LNCAP (cell line): ENCODE data around the gene CCNE1.

Source experiments
- TF ChIP-seq, protein P1 (sequence below): fragments of 450-650 bp; IDR thresholded peaks from 2 replicates; pipeline ENCODE4 v1.5.1; 2017; ENCODE audit warnings: mild to moderate bottlenecking

CCNE1 gene

DNA sequence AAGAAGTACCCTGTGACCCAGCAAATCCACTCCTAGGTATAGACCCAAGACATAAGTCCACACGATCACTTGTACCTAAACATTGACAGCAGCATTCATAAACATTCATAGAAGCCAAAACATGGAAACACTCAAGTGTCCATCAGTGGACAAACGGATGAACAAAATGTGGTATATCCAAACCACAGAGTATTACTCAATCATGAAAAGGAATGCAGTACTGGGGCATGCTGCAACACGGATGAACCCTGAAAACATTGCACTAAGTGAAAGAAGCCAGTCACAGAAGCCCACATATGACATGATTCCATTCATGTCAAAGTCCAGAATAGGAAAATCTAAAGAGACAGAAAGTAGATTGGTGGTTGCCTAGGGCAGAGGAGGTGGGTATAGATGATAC, 22.8 kb upstream of the CCNE1 start:
- TF ChIP-seq, protein P1, sequence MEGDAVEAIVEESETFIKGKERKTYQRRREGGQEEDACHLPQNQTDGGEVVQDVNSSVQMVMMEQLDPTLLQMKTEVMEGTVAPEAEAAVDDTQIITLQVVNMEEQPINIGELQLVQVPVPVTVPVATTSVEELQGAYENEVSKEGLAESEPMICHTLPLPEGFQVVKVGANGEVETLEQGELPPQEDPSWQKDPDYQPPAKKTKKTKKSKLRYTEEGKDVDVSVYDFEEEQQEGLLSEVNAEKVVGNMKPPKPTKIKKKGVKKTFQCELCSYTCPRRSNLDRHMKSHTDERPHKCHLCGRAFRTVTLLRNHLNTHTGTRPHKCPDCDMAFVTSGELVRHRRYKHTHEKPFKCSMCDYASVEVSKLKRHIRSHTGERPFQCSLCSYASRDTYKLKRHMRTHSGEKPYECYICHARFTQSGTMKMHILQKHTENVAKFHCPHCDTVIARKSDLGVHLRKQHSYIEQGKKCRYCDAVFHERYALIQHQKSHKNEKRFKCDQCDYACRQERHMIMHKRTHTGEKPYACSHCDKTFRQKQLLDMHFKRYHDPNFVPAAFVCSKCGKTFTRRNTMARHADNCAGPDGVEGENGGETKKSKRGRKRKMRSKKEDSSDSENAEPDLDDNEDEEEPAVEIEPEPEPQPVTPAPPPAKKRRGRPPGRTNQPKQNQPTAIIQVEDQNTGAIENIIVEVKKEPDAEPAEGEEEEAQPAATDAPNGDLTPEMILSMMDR = no peak

DNA sequence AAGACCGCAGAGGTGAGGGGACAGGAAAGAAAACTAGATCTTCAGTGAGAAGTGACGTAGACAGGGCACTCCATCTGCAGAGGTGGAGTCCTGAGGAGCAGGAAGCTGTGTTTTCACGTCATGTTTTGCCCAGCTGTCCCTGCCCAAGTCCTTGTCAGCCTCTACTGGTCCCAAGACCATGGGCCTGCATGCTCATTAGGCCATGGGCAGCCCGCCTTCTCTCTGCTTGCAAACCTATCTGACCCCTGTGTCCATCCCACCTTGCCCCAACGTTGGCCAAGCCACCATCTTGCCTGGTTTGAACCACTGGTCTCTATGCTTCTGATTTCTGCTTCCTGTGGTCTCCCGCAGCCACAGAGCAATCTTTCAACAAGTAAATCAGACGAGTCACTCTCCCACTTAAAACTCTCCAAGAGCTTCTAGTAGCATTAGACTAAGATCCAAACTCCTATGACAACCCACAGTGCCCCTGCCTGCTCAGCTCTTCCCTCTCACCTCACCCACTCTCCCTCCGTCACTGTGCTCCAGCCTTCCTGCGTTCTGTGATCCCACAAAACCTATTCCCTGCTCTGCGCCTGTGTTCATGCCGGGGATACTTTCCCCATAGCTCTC, 18.6 kb upstream of the CCNE1 start:
- TF ChIP-seq, protein P1 = no peak

DNA sequence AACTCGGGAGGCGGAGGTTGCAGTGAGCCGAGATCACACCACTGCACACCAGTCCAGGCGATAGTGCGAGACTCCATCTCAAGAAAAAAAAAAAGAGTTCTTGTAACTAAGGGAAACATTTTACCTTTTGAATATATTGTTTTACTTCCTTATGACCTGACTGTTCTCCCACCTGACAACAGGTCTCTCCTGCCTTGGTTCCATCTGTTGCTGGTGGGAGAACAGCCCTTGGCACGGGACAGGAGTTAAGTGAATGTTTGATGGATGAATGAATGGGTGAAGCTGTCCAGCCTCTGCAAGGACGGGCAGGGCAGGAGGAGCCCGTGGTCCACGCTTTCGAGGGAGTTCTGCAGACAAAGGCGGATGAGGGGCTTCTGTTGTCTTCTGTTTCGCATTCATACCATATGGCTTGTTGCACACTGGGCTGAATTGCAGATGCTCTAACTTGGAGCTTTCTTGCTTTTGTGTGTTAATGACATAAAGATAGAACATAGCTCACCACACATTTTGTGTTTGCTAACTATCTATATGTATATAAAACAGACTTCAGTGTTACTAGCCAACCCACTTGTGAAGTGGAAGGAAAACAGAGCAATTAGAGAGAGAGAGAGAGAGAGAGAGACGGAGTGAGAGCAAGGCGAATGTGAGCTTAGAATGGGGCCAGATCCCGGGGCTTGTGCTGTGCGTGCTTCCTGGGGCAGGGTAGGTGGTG, 16.2 kb upstream of the CCNE1 start:
- TF ChIP-seq, protein P1 = no peak

DNA sequence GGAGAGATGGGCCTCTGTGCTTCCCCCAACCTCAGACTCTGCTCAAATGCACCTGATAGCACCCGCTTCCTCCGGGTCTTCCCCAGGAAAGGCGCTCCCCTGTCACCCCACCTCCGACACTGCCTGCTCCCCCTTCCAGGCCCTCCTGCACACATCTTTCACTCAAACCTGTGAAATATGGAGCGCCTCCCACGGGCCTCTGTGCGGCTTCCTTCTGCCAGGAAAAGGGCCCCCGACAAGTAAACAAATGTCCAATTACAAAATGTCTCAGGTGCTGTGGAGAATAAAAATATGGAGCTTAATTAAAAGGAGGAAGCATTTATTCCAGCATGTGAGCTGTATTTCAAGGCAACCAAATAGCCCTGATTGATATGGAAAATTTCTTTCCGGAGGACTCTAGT, 15.6 kb upstream of the CCNE1 start:
- TF ChIP-seq, protein P1 = no peak

DNA sequence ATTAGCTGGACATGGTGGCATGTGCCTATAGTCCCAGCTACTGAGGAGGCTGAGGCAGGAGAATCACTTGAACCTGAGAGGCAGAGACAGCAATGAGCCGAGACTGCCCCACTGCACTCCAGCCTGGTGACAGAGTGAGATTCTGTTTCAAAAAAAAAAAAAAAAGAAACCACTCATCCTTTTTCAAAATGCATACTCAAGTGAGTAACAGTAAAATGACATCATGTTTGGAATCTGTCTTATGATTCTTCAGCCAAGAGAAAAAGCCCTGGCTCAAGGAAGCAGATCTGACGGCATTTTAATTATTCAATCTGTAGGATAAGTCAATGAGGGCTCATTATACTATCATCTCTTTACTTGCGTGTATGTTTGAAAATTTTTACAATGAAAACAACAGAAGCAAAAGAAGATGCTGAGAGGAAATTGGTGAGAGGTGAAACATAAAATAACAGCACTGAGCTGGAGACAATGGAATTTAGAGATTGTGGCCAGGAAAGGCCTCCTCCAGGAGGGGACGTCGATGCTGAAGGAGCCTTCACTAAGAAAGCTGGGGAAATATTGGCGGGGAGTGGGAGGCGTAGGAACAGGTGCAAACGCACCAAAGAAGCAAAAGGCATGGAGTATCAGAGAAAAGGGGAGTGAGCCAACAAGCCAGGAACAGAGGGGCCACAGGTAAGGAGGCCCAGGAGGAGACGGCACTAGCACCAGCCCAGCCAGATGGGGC, 12.9 kb upstream of the CCNE1 start:
- TF ChIP-seq, protein P1 = no peak

DNA sequence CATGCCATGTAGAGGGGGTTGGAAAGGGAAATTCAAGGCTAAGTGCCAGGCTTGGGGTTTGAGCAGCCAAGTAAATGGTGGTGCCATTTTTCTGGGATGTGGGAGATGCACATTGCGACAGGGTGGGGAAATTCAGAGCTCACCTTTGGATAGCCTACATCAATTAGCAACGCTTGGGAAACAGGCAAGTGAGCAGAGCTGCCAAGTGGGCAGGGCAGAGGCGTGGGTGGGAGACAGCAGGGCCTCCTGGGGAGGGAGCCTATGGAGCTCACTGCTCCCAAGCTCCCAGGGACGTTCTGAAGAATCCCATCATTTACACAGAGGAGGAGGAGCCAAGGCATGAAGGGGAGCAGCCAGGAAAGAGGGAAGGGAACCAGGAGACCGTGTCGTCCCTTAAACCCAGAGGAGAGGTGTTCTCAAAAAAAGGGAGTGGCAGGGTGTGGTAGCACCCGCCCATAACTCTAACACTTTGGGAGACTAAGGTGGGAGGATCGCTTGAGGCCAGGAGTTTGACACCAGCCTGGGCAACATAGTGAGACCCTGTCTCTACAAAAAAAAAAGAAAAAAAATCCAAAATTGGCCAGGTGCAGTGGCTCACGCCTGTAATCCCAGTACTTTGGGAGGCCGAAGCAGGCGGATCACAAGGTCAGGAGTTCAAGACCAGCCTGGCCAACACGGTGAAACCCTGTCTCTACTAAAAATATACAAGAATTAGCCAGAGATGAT, 11.5 kb upstream of the CCNE1 start:
- TF ChIP-seq, protein P1 = no peak

DNA sequence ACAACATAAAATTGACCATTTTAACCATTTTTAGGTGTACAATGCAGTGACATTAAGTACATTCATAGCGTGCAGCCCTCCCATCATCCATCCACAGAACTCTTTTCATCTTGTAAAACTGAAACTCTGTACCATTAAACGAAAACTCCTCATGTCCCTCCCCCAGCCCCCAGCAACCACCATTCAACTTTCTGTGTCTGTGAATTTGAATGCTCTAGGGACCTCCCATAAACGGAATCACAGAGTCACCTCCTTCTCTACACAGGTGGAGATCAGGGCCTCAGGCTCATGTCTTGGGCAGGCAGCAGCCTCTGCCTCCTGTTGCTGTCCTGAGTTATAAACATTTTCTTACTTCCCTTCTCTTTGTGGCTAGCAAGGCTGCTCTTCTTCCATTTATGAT, 7.3 kb upstream of the CCNE1 start:
- TF ChIP-seq, protein P1 = no peak
